CD14-positive monocyte (primary cell): Measurements from ENCODE around the gene TOMM22. TPM values are rescaled to one million over a fixed set of nuclear protein-coding genes. Genes with fewer than 3 reads are reported as not detected.

Experiments
- DNase-seq, 3 donors: peaks; one replicate each; pipeline ENCODE4 v3.0.0-alpha.2; 2011 to 2022
- H2AFZ ChIP-seq: 2 replicates; pipeline ENCODE4 v1.6.0; 2012; ENCODE audit warnings: mild to moderate bottlenecking, low read depth, low read length, inconsistent platforms; ENCODE audit not compliant: insufficient read depth, poor library complexity, severe bottlenecking
- H3K27ac ChIP-seq, 2 donors: 1 replicate in 1 of 2; 2 replicates in 1 of 2; pipeline ENCODE4 v1.5.1; 2012 to 2013; ENCODE audit warnings: low read length in 2 of 2, control low read depth in 1 of 2, inconsistent platforms in 1 of 2, low read depth in 1 of 2, mild to moderate bottlenecking in 1 of 2
- H3K27me3 ChIP-seq, 2 donors: one replicate each; pipeline versions ENCODE4 v1.6.0 to v1.6.1; 2011 to 2013; ENCODE audit warnings: low read length in 2 of 2; ENCODE audit not compliant: control insufficient read depth in 2 of 2, insufficient read depth in 2 of 2
- H3K36me3 ChIP-seq, 2 donors: replicated peaks in 1 of 2; 1 replicate in 1 of 2; 2 replicates in 1 of 2; pipeline versions ENCODE4 v1.5.1 to v1.6.1; 2012 to 2013; ENCODE audit warnings: low read length in 2 of 2, control low read depth in 1 of 2, inconsistent platforms in 1 of 2, mild to moderate bottlenecking in 1 of 2; ENCODE audit not compliant: insufficient read depth in 2 of 2, control insufficient read depth in 1 of 2
- H3K4me1 ChIP-seq, 2 donors: 1 replicate in 1 of 2; 2 replicates in 1 of 2; pipeline versions ENCODE4 v1.5.1 to v1.6.1; 2012 to 2013; ENCODE audit warnings: low read length in 2 of 2, control low read depth in 1 of 2, inconsistent platforms in 1 of 2, mild to moderate bottlenecking in 1 of 2, moderate library complexity in 1 of 2; ENCODE audit not compliant: insufficient read depth in 2 of 2, control insufficient read depth in 1 of 2
- H3K4me2 ChIP-seq: replicated peaks from 2 replicates; pipeline ENCODE3; 2012; ENCODE audit warnings: low read length, moderate library complexity, mild to moderate bottlenecking; ENCODE audit not compliant: poor library complexity, severe bottlenecking; ENCODE audit errors: extremely low read depth
- H3K4me3 ChIP-seq, 3 experiments: fragments of 200-600 bp in 1 of 3; sonication (generic) in 1 of 3; replicated peaks in 1 of 3; 1 replicate in 2 of 3; 2 replicates in 1 of 3; pipeline ENCODE4 v1.5.1; 2011 to 2013; ENCODE audit warnings: low read length in 3 of 3, mild to moderate bottlenecking in 3 of 3, control low read depth in 2 of 3, low read depth in 2 of 3, inconsistent platforms in 1 of 3, moderate library complexity in 1 of 3
- H3K79me2 ChIP-seq: 2 replicates; pipeline ENCODE4 v1.6.0; 2012; ENCODE audit warnings: mild to moderate bottlenecking, control low read depth, inconsistent platforms, low read length, moderate library complexity; ENCODE audit not compliant: insufficient read depth
- H3K9ac ChIP-seq: 2 replicates; pipeline ENCODE4 v1.6.0; 2017; ENCODE audit warnings: low read length, mild to moderate bottlenecking; ENCODE audit not compliant: insufficient read depth, poor library complexity, severe bottlenecking
- H3K9me3 ChIP-seq, 2 donors: replicated peaks in 1 of 2; 1 replicate in 1 of 2; 2 replicates in 1 of 2; pipeline versions ENCODE4 v1.5.1 to v1.6.1; 2012 to 2013; ENCODE audit warnings: low read length in 2 of 2, control low read depth in 1 of 2; ENCODE audit not compliant: control insufficient read depth in 1 of 2, insufficient read depth in 1 of 2
- H4K20me1 ChIP-seq: 2 replicates; pipeline ENCODE4 v1.6.0; 2012; ENCODE audit warnings: mild to moderate bottlenecking, low read length, control low read depth, moderate library complexity; ENCODE audit not compliant: insufficient read depth
- H3K27ac Mint-ChIP-seq, 7 donors: one replicate each; pipeline ENCODE4 v1.8.0; 2020; ENCODE audit warnings: mild to moderate bottlenecking in 7 of 7, mixed read lengths in 7 of 7, moderate library complexity in 6 of 7, inconsistent platforms in 2 of 7
- H3K27me3 Mint-ChIP-seq, 3 donors: one replicate each; pipeline ENCODE4 v1.8.0; 2021 to 2022; ENCODE audit warnings: low read depth in 3 of 3, mild to moderate bottlenecking in 3 of 3, mixed read lengths in 3 of 3, moderate library complexity in 3 of 3, inconsistent platforms in 1 of 3
- H3K36me3 Mint-ChIP-seq, 2 donors: one replicate each; pipeline ENCODE4 v1.8.0; 2020; ENCODE audit warnings: mixed read lengths in 2 of 2, inconsistent platforms in 1 of 2, mild to moderate bottlenecking in 1 of 2
- H3K4me1 Mint-ChIP-seq: one replicate; pipeline ENCODE4 v1.8.0; 2020; ENCODE audit warnings: mild to moderate bottlenecking, mixed read lengths
- H3K4me3 Mint-ChIP-seq, 2 donors: one replicate each; pipeline ENCODE4 v1.8.0; 2020; ENCODE audit warnings: mild to moderate bottlenecking in 2 of 2, mixed read lengths in 2 of 2, moderate library complexity in 1 of 2
- H3K9me3 Mint-ChIP-seq, 7 donors: one replicate each; pipeline ENCODE4 v1.8.0; 2020 to 2022; ENCODE audit warnings: mixed read lengths in 7 of 7, mild to moderate bottlenecking in 6 of 7, moderate library complexity in 6 of 7, inconsistent platforms in 2 of 7
- WGBS: methylation state at CpG from one replicate; pipeline ENCODE4 v1.1.5; 2013; ENCODE audit warnings: missing lambda C conversion rate; ENCODE audit not compliant: insufficient coverage; 5-methylcytosine and 5-hydroxymethylcytosine counted together
- intact Hi-C, 2 donors: fragments of 100-400 bp; cut with micrococcal nuclease; formaldehyde crosslinking; loops; one replicate each; pipeline versions ENCODE4 v1.15.0 to v1.15.1; 2023
- polyA plus RNA-seq, 3 donors: library from polyadenylated mRNA; depleted of rRNA in 1 of 3; unstranded in 2 of 3; stranded (reverse) in 1 of 3; fragments of 300-500 nt in 2 of 3; fragments of >200 nt in 1 of 3; fragmentation: Illumina TruSeq in 2 of 3; gene quantifications; 1 replicate in 2 of 3; 2 replicates in 1 of 3; pipeline ENCODE4 v1.2.3, GENCODE V29; 2012 to 2021
- TF ChIP-seq, protein P1 (sequence below): fragments of 200-600 bp; IDR thresholded peaks from one replicate; pipeline ENCODE4 v1.8.0; 2022; ENCODE audit warnings: antibody characterized with exemption, mild to moderate bottlenecking

Gene TOMM22
- polyA plus RNA-seq, 3 donors = 31.9 to 71.4 (median 58.0) TPM

DNA sequence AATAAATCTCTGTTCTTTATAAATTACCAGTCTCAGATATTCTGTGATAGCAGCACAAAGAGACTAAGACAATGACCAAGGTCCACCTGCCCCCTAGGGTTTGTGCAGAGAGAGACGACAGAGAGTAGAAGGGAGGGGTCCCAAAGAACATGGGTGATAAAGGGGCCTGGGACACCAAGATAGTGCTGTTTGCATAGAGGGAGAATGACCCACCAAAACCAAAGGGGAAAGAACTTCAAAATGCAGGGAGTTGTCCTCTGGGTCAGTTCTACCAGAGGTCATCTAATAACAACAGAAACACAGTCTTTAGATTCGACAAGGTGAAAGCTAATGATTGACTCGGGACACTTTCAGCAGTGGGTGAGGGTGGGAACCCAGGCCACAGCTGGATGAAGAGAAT lies 49.2 kb upstream of the TOMM22 start:
- Histone ChIP-seq H3K4me2 (no peak overlapping the region), H3K9ac (no peak overlapping the region), H3K4me3 (no peak overlapping the region), H3K79me2 (no peaks in the 10 kb centered on the region), H2AFZ (no peak overlapping the region), H3K4me1 (peaks cover 2 to 5% of the 10 kb centered on the region in 2 donors), H3K27ac (no peak overlapping the region), H3K27me3 (no peaks in the 10 kb centered on the region), H4K20me1 (no peaks in the 10 kb centered on the region), H3K9me3 (no peaks in the 10 kb centered on the region), H3K36me3 (no peaks in the 10 kb centered on the region)
- H3K4me1 Mint-ChIP-seq = peaks cover 10% of the 10 kb centered on the region
- WGBS = 93% methylated on average over 2 of the region's 3 CpGs
- TF ChIP-seq, protein P1, sequence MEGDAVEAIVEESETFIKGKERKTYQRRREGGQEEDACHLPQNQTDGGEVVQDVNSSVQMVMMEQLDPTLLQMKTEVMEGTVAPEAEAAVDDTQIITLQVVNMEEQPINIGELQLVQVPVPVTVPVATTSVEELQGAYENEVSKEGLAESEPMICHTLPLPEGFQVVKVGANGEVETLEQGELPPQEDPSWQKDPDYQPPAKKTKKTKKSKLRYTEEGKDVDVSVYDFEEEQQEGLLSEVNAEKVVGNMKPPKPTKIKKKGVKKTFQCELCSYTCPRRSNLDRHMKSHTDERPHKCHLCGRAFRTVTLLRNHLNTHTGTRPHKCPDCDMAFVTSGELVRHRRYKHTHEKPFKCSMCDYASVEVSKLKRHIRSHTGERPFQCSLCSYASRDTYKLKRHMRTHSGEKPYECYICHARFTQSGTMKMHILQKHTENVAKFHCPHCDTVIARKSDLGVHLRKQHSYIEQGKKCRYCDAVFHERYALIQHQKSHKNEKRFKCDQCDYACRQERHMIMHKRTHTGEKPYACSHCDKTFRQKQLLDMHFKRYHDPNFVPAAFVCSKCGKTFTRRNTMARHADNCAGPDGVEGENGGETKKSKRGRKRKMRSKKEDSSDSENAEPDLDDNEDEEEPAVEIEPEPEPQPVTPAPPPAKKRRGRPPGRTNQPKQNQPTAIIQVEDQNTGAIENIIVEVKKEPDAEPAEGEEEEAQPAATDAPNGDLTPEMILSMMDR = no peak
- DNase-seq = no peak
- peaks cover 0 to 2% (median 0%) of the 10 kb centered on the region in 7 donors for H3K9me3 Mint-ChIP-seq
- H3K27me3 Mint-ChIP-seq = peaks cover 0 to 3% (median 2%) of the 10 kb centered on the region in 3 donors
- no peaks in the 10 kb centered on the region for H3K36me3 Mint-ChIP-seq
- intact Hi-C loops = no loop called here
- H3K27ac Mint-ChIP-seq = no peak overlapping the region
- H3K4me3 Mint-ChIP-seq = no peak overlapping the region

DNA sequence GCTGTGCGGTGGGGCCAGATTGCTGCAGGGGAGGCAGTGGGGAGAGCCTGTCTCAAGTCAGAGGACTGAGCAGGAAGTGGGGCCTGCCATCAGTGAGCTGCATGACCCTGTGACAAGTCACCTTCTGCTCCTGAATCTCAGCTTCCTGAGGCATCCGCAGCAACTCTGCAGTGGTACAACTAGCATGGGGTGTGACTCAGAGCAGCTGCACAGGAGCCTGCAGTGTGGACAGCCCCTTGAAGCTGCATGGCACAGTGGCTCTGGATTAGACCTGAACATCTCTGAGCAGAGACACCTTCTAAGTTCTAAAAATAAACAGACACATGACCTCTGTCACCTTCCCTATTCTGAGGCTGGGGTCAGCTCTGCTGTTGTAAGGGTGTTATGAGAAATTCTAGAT lies 43.5 kb upstream of the TOMM22 start:
- TF ChIP-seq, protein P1 = no peak
- no peaks in the 10 kb centered on the region for H4K20me1 ChIP-seq
- Mint-ChIP-seq H3K27ac (no peak overlapping the region), H3K36me3 (no peaks in the 10 kb centered on the region), H3K4me3 (no peak overlapping the region), H3K9me3 (no peaks in the 10 kb centered on the region), H3K4me1 (no peaks in the 10 kb centered on the region), H3K27me3 (peaks cover 0 to 4% (median 2%) of the 10 kb centered on the region in 3 donors)
- intact Hi-C loops = no loop called here
- WGBS = 94% methylated on average over 2 of the region's 2 CpGs
- no peak overlapping the region for H3K9ac ChIP-seq
- H3K36me3 ChIP-seq = no peaks in the 10 kb centered on the region
- no peak overlapping the region for H2AFZ ChIP-seq
- H3K4me2 ChIP-seq = no peak overlapping the region
- H3K27me3 ChIP-seq = no peaks in the 10 kb centered on the region
- H3K9me3 ChIP-seq = no peaks in the 10 kb centered on the region
- no peak for DNase-seq
- no peaks in the 10 kb centered on the region for H3K4me1 ChIP-seq
- no peak overlapping the region for H3K4me3 ChIP-seq
- no peaks in the 10 kb centered on the region for H3K79me2 ChIP-seq
- H3K27ac ChIP-seq = no peak overlapping the region
